HepG2 (cell line): Measurements from ENCODE around the gene CTDNEP1. TPM values are rescaled to one million over a fixed set of nuclear protein-coding genes. Genes with fewer than 3 reads are reported as not detected.

ENCODE experiments used
- ATF1 ChIP-seq: IDR thresholded peaks from 2 replicates; pipeline ENCODE4 v1.6.1; 2016; ENCODE audit warnings: mild to moderate bottlenecking, control low read depth
- CENPT ChIP-seq: sonication (generic); formaldehyde crosslinking; IDR thresholded peaks from 2 replicates; pipeline ENCODE4 v1.8.0; 2022; ENCODE audit warnings: low read depth, mild to moderate bottlenecking, moderate library complexity, missing genetic modification reagents
- HDAC2 ChIP-seq: sonication (generic); formaldehyde crosslinking; IDR thresholded peaks from 2 replicates; pipeline ENCODE4 v1.4.0; 2020; ENCODE audit warnings: missing genetic modification reagents
- HES4 ChIP-seq: sonication (generic); formaldehyde crosslinking; IDR thresholded peaks from 2 replicates; pipeline ENCODE4 v1.9.0; 2021; ENCODE audit warnings: mild to moderate bottlenecking, missing genetic modification reagents, borderline replicate concordance
- HMGA1 ChIP-seq: sonication (generic); formaldehyde crosslinking; conservative IDR thresholded peaks from 2 replicates; pipeline ENCODE4 v1.4.0; 2020; ENCODE audit warnings: missing genetic modification reagents
- IRF2 ChIP-seq: IDR thresholded peaks from 2 replicates; pipeline ENCODE4 v1.6.1; 2018; ENCODE audit warnings: missing genetic modification reagents, missing compliant biosample characterization
- JUNB ChIP-seq: sonication (generic); formaldehyde crosslinking; IDR thresholded peaks from 2 replicates; pipeline ENCODE4 v1.8.0; 2022; ENCODE audit warnings: missing genetic modification reagents, mild to moderate bottlenecking, borderline replicate concordance
- LCORL ChIP-seq, 2 experiments: fragments of 450-650 bp in 1 of 2; sonication (generic) in 1 of 2; formaldehyde crosslinking in 1 of 2; IDR thresholded peaks; 2 replicates each; pipeline versions ENCODE4 v1.5.0 to v1.6.1; 2017 to 2020; ENCODE audit warnings: antibody characterized with exemption in 1 of 2, missing genetic modification reagents in 1 of 2
- MAX ChIP-seq: IDR thresholded peaks from 2 replicates; pipeline ENCODE4 v1.6.1; 2012; ENCODE audit warnings: inconsistent platforms
- NFAT5 ChIP-seq: sonication (generic); formaldehyde crosslinking; IDR thresholded peaks from 2 replicates; pipeline ENCODE4 v1.4.0; 2020; ENCODE audit warnings: missing genetic modification reagents
- NR1H2 ChIP-seq: sonication (generic); formaldehyde crosslinking; IDR thresholded peaks from 2 replicates; pipeline ENCODE4 v1.8.1; 2022; ENCODE audit warnings: low read depth, missing genetic modification reagents, borderline replicate concordance
- RNF2 ChIP-seq: fragments of 450-650 bp; conservative IDR thresholded peaks from 2 replicates; pipeline ENCODE4 v1.6.1; 2016; ENCODE audit warnings: low read depth
- TBP ChIP-seq: sonication (generic); formaldehyde crosslinking; IDR thresholded peaks from 2 replicates; pipeline ENCODE4 v1.5.0; 2020; ENCODE audit warnings: missing genetic modification reagents
- ZFP62 ChIP-seq: sonication (generic); formaldehyde crosslinking; IDR thresholded peaks from 2 replicates; pipeline ENCODE4 v1.4.0; 2020; ENCODE audit warnings: missing genetic modification reagents
- ZNF235 ChIP-seq: sonication (generic); formaldehyde crosslinking; IDR thresholded peaks from 2 replicates; pipeline ENCODE4 v1.8.1; 2023; ENCODE audit warnings: mild to moderate bottlenecking, missing genetic modification reagents, borderline replicate concordance
- ZNF317 ChIP-seq: sonication (generic); formaldehyde crosslinking; IDR thresholded peaks from 2 replicates; pipeline ENCODE4 v1.5.0; 2020; ENCODE audit warnings: mild to moderate bottlenecking, missing genetic modification reagents
- ZNF331 ChIP-seq: sonication (generic); formaldehyde crosslinking; IDR thresholded peaks from 2 replicates; pipeline ENCODE4 v1.4.0; 2020; ENCODE audit warnings: missing genetic modification reagents
- ZNF501 ChIP-seq: sonication (generic); formaldehyde crosslinking; IDR thresholded peaks from 2 replicates; pipeline ENCODE4 v1.5.1; 2020; ENCODE audit warnings: mild to moderate bottlenecking, moderate library complexity, missing genetic modification reagents
- ZNF549 ChIP-seq: sonication (generic); formaldehyde crosslinking; IDR thresholded peaks from 2 replicates; pipeline ENCODE4 v1.5.0; 2020; ENCODE audit warnings: missing genetic modification reagents
- ZNF589 ChIP-seq: sonication (generic); formaldehyde crosslinking; conservative IDR thresholded peaks from 2 replicates; pipeline ENCODE4 v1.8.0; 2022; ENCODE audit warnings: mild to moderate bottlenecking, moderate library complexity, missing genetic modification reagents
- ZNF775 ChIP-seq: sonication (generic); formaldehyde crosslinking; IDR thresholded peaks from 2 replicates; pipeline ENCODE4 v1.4.0; 2020; ENCODE audit warnings: missing genetic modification reagents, mild to moderate bottlenecking, moderate library complexity, borderline replicate concordance
- ZXDC ChIP-seq: sonication (generic); formaldehyde crosslinking; IDR thresholded peaks from 2 replicates; pipeline ENCODE4 v1.5.0; 2020; ENCODE audit warnings: mild to moderate bottlenecking, missing genetic modification reagents
- polyA plus RNA-seq, 8 experiments: library from polyadenylated mRNA; depleted of rRNA in 3 of 8; stranded (reverse) in 7 of 8; unstranded in 1 of 8; fragments of >200 nt; fragmentation: Illumina TruSeq in 4 of 8; extraction: Trizol in 4 of 8; gene quantifications; 2 replicates each; pipeline versions ENCODE4 v1.2.1 to v1.2.3, GENCODE V29; 2011 to 2016; ENCODE audit warnings: low read depth in 4 of 8, missing spikeins in 1 of 8, mixed read lengths in 1 of 8; ENCODE audit not compliant: insufficient read depth in 1 of 8
- total RNA-seq, 5 experiments: library from RNA; depleted of rRNA; stranded (reverse); fragments of >200 nt; fragmentation: Illumina TruSeq; extraction: Trizol; gene quantifications; 2 replicates each; pipeline ENCODE4 v1.2.3, GENCODE V29; 2016; ENCODE audit warnings: low read depth in 1 of 5
- TF ChIP-seq, protein P1 (sequence below): IDR thresholded peaks from 2 replicates; pipeline ENCODE4 v1.6.1; 2016; ENCODE audit warnings: mild to moderate bottlenecking, missing biosample characterization, missing genetic modification reagents

CTDNEP1 gene
- total and polyA plus RNA-seq, 2 of the 13 experiments (the other 11 are each of a cell fraction or from before 2014, with no cell fraction given): 19.8 to 118 TPM

- no peak for TF ChIP-seq ZXDC (CRISPR knock-in tag)
- TF ChIP-seq HES4 (CRISPR knock-in tag): no peak; the same call in 1 of the 2 replicates
- TF ChIP-seq, protein P1, sequence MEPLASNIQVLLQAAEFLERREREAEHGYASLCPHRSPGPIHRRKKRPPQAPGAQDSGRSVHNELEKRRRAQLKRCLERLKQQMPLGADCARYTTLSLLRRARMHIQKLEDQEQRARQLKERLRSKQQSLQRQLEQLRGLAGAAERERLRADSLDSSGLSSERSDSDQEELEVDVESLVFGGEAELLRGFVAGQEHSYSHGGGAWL: peak; percentile 92
- no peak for TF ChIP-seq JUNB
- TF ChIP-seq ATF1 (CRISPR knock-in tag): no peak
- no peak for TF ChIP-seq ZFP62 (CRISPR knock-in tag)
- peak; percentile 60; the same call in 1 of the 2 replicates for TF ChIP-seq IRF2 (CRISPR knock-in tag)
- TF ChIP-seq ZNF589 (CRISPR knock-in tag): no peak
- no peak for TF ChIP-seq ZNF549 (CRISPR knock-in tag)
- no peak for TF ChIP-seq ZNF331 (CRISPR knock-in tag)
- TF ChIP-seq HMGA1 (CRISPR knock-in tag): no peak
- no peak for TF ChIP-seq CENPT (CRISPR knock-in tag)
- TF ChIP-seq HDAC2 (CRISPR knock-in tag): peak; percentile 44; the same call in 1 of the 2 replicates
- no peak for TF ChIP-seq TBP (CRISPR knock-in tag)
- TF ChIP-seq LCORL (IDR thresholded peaks at IDR 0.05): no peak
- TF ChIP-seq LCORL (CRISPR knock-in tag; IDR thresholded peaks at IDR 0.05): peak; percentile 65; the same call in 1 of the 2 replicates
- no peak for TF ChIP-seq NR1H2 (CRISPR knock-in tag)
- TF ChIP-seq ZNF317 (CRISPR knock-in tag): no peak
- no peak for TF ChIP-seq ZNF775
- 0 out of 2 replicates have a peak, but pooled peaks have one; percentile 28 for TF ChIP-seq ZNF501 (CRISPR knock-in tag)
- 0 out of 2 replicates have a peak, but pooled peaks have one; percentile 32 for TF ChIP-seq NFAT5 (CRISPR knock-in tag)
- peak; percentile 96 for TF ChIP-seq MAX
- no peak for TF ChIP-seq ZNF235
- peak; percentile 60; the same call in 1 of the 2 replicates for TF ChIP-seq RNF2
Observed at GRCh38 chr17:7296189-7296861, 44.8 kb upstream of the CTDNEP1 start (continued).
